Muscle layer of colon (tissue), 2 donors: Measurements from ENCODE around the gene PREP.

ENCODE experiments used
- H3K27ac ChIP-seq: one replicate; pipeline ENCODE4 v1.7.0; 2013; ENCODE audit warnings: low read depth, mild to moderate bottlenecking, low read length, moderate library complexity
- H3K27me3 ChIP-seq, 2 donors: one replicate each; pipeline ENCODE4 v1.7.0; 2013; ENCODE audit warnings: low read length in 2 of 2, mild to moderate bottlenecking in 2 of 2; ENCODE audit not compliant: insufficient read depth in 2 of 2, control insufficient read depth in 1 of 2
- H3K36me3 ChIP-seq: one replicate; pipeline ENCODE4 v1.7.0; 2013; ENCODE audit warnings: mild to moderate bottlenecking, low read length; ENCODE audit not compliant: insufficient read depth
- H3K4me1 ChIP-seq: one replicate; pipeline ENCODE4 v1.7.0; 2013; ENCODE audit warnings: mild to moderate bottlenecking, low read length; ENCODE audit not compliant: insufficient read depth
- H3K4me3 ChIP-seq, 2 donors: one replicate each; pipeline ENCODE4 v1.7.0; 2013; ENCODE audit warnings: low read length in 2 of 2, low read depth in 1 of 2, mild to moderate bottlenecking in 1 of 2, moderate library complexity in 1 of 2
- H3K9ac ChIP-seq: one replicate; pipeline ENCODE4 v1.7.0; 2013; ENCODE audit warnings: low read length
- H3K9me3 ChIP-seq: one replicate; pipeline ENCODE4 v1.7.0; 2013; ENCODE audit warnings: mild to moderate bottlenecking, low read length
- donor health status: abdominal sarcoma.
- donor health status: Adenocarcinoma of cecum.

PREP gene

GRCh38 chr6:105336986-105337385 is 65.9 kb downstream of the PREP start:
- H3K4me1 ChIP-seq: no peaks in the 10 kb centered on the region
- no peak overlapping the region for H3K4me3 ChIP-seq
- H3K9me3 ChIP-seq: no peaks in the 10 kb centered on the region
- no peak overlapping the region for H3K9ac ChIP-seq
- H3K27ac ChIP-seq: no peak overlapping the region
- no peaks in the 10 kb centered on the region for H3K36me3 ChIP-seq
- no peaks in the 10 kb centered on the region for H3K27me3 ChIP-seq

GRCh38 chr6:105332576-105332975 is 70.3 kb downstream of the PREP start:
- Histone ChIP-seq H3K36me3 (peaks cover 4% of the 10 kb centered on the region), H3K9me3 (no peaks in the 10 kb centered on the region), H3K4me3 (no peak overlapping the region), H3K27ac (no peak overlapping the region), H3K27me3 (no peaks in the 10 kb centered on the region), H3K4me1 (no peaks in the 10 kb centered on the region), H3K9ac (no peak overlapping the region)

- Histone ChIP-seq H3K9ac (no peak overlapping the region), H3K4me3 (no peak overlapping the region)
These were observed 71.0 kb downstream of the PREP start for GRCh38 chr6:105331927-105332326.

GRCh38 chr6:105330913-105331312 is 72.0 kb downstream of the PREP start:
- no peaks in the 10 kb centered on the region for H3K4me1 ChIP-seq
- no peak overlapping the region for H3K9ac ChIP-seq
- no peaks in the 10 kb centered on the region for H3K9me3 ChIP-seq
- no peaks in the 10 kb centered on the region for H3K27me3 ChIP-seq
- H3K36me3 ChIP-seq: peaks cover 4% of the 10 kb centered on the region
- no peak overlapping the region for H3K4me3 ChIP-seq
- H3K27ac ChIP-seq: no peak overlapping the region

More at GRCh38 chr6:105331927-105332326, 71.0 kb downstream of the PREP start:
- Histone ChIP-seq H3K4me1 (no peaks in the 10 kb centered on the region), H3K27me3 (no peaks in the 10 kb centered on the region), H3K36me3 (peaks cover 4% of the 10 kb centered on the region), H3K9me3 (no peaks in the 10 kb centered on the region), H3K27ac (no peak overlapping the region)

GRCh38 chr6:105330364-105330763 is 72.5 kb downstream of the PREP start:
- Histone ChIP-seq H3K4me1 (no peaks in the 10 kb centered on the region), H3K4me3 (no peak overlapping the region), H3K27ac (no peak overlapping the region), H3K36me3 (peaks cover 4% of the 10 kb centered on the region), H3K9me3 (no peaks in the 10 kb centered on the region), H3K27me3 (no peaks in the 10 kb centered on the region), H3K9ac (no peak overlapping the region)

- H3K4me1 ChIP-seq: peaks cover 4% of the 10 kb centered on the region
- H3K9me3 ChIP-seq: no peaks in the 10 kb centered on the region
- no peak overlapping the region for H3K27ac ChIP-seq
- no peak overlapping the region for H3K4me3 ChIP-seq
- peaks cover 17% of the 10 kb centered on the region for H3K36me3 ChIP-seq
- no peak overlapping the region for H3K9ac ChIP-seq
- H3K27me3 ChIP-seq: no peaks in the 10 kb centered on the region
These were observed 75.8 kb downstream of the PREP start for GRCh38 chr6:105326833-105327770.

- Histone ChIP-seq H3K36me3 (peaks cover 18% of the 10 kb centered on the region), H3K27ac (no peak overlapping the region), H3K9me3 (no peaks in the 10 kb centered on the region)
These were observed 76.7 kb downstream of the PREP start for GRCh38 chr6:105326216-105326615.

GRCh38 chr6:105324386-105324950 is 78.4 kb downstream of the PREP start:
- Histone ChIP-seq H3K9ac (no peak overlapping the region), H3K4me3 (no peak overlapping the region), H3K27ac (no peak overlapping the region), H3K4me1 (peaks cover 4% of the 10 kb centered on the region), H3K36me3 (peaks cover 17% of the 10 kb centered on the region), H3K9me3 (no peaks in the 10 kb centered on the region), H3K27me3 (no peaks in the 10 kb centered on the region)

More at GRCh38 chr6:105326216-105326615, 76.7 kb downstream of the PREP start:
- Histone ChIP-seq H3K9ac (no peak overlapping the region), H3K4me1 (peaks cover 4% of the 10 kb centered on the region), H3K4me3 (no peak overlapping the region), H3K27me3 (no peaks in the 10 kb centered on the region)

GRCh38 chr6:105322499-105323225 is 80.2 kb downstream of the PREP start:
- peaks cover 17% of the 10 kb centered on the region for H3K36me3 ChIP-seq
- no peak overlapping the region for H3K9ac ChIP-seq
- no peak overlapping the region for H3K4me3 ChIP-seq
- H3K27ac ChIP-seq: no peak overlapping the region
- no peaks in the 10 kb centered on the region for H3K9me3 ChIP-seq
- peaks cover 4% of the 10 kb centered on the region for H3K4me1 ChIP-seq
- H3K27me3 ChIP-seq: no peaks in the 10 kb centered on the region

- no peaks in the 10 kb centered on the region for H3K27me3 ChIP-seq
- no peak overlapping the region for H3K27ac ChIP-seq
- H3K9me3 ChIP-seq: no peaks in the 10 kb centered on the region
- H3K36me3 ChIP-seq: peaks cover 17% of the 10 kb centered on the region
- H3K4me3 ChIP-seq: no peak overlapping the region
- no peak overlapping the region for H3K9ac ChIP-seq
- H3K4me1 ChIP-seq: peaks cover 4% of the 10 kb centered on the region
These were observed 81.2 kb downstream of the PREP start for GRCh38 chr6:105321728-105322127.

GRCh38 chr6:105321207-105321606 is 81.7 kb downstream of the PREP start:
- no peak overlapping the region for H3K27ac ChIP-seq
- H3K9ac ChIP-seq: no peak overlapping the region
- peaks cover 4% of the 10 kb centered on the region for H3K4me1 ChIP-seq

More at GRCh38 chr6:105321207-105321606, 81.7 kb downstream of the PREP start:
- H3K36me3 ChIP-seq: peaks cover 17% of the 10 kb centered on the region
- H3K27me3 ChIP-seq: no peaks in the 10 kb centered on the region
- H3K9me3 ChIP-seq: no peaks in the 10 kb centered on the region
- no peak overlapping the region for H3K4me3 ChIP-seq
